Breast epithelium (tissue), 4 donors: ENCODE measurements around the gene TBC1D9B. TPM values are rescaled to one million over a fixed set of nuclear protein-coding genes. Genes with fewer than 3 reads are reported as not detected.

Source experiments
- DNase-seq, 2 donors: peaks; one replicate each; pipeline ENCODE4 v3.0.0-alpha.2; 2019; ENCODE audit warnings: low spot score in 2 of 2
- H3K27ac ChIP-seq, 2 donors: fragments of 200-600 bp; sonication (generic) in 1 of 2; one replicate each; pipeline ENCODE4 v1.5.1; 2016 to 2019; ENCODE audit warnings: mild to moderate bottlenecking in 1 of 2
- H3K27me3 ChIP-seq, 2 donors: fragments of 200-600 bp; sonication (generic) in 1 of 2; one replicate each; pipeline versions ENCODE4 v1.5.1 to v1.6.0; 2017 to 2019; ENCODE audit warnings: control low read depth in 1 of 2, mild to moderate bottlenecking in 1 of 2
- H3K36me3 ChIP-seq: fragments of 200-600 bp; one replicate; pipeline ENCODE4 v1.5.1; 2019
- H3K4me1 ChIP-seq, 2 donors: fragments of 200-600 bp; sonication (generic); one replicate each; pipeline ENCODE4 v1.5.1; 2016 to 2019; ENCODE audit warnings: control low read depth in 1 of 2
- H3K4me3 ChIP-seq, 3 donors: fragments of 200-600 bp; sonication (generic); 1 replicate in 2 of 3; 2 replicates in 1 of 3; pipeline ENCODE4 v1.5.1; 2016 to 2019; ENCODE audit warnings: mild to moderate bottlenecking in 3 of 3, moderate library complexity in 2 of 3
- H3K9me3 ChIP-seq, 2 donors: fragments of 200-600 bp; sonication (generic) in 1 of 2; one replicate each; pipeline ENCODE4 v1.5.1; 2016 to 2019; ENCODE audit warnings: control low read depth in 1 of 2
- POLR2A ChIP-seq: fragments of 450-650 bp; IDR thresholded peaks from one replicate; pipeline ENCODE4 v1.6.1; 2016; ENCODE audit warnings: antibody characterized with exemption, mild to moderate bottlenecking, moderate library complexity
- POLR2AphosphoS5 ChIP-seq, 3 donors: sonication (generic); formaldehyde crosslinking; IDR thresholded peaks; one replicate each; pipeline ENCODE4 v1.6.1; 2017; ENCODE audit warnings: antibody characterized with exemption in 3 of 3
- intact Hi-C: fragments of 100-400 bp; cut with DNase I; formaldehyde crosslinking; loops from one replicate; pipeline ENCODE4 v1.15.1; 2023; ENCODE audit warnings: low total_unique reads
- total RNA-seq, 3 donors: library from RNA; depleted of rRNA; stranded (reverse); fragments of >200 nt; gene quantifications; one replicate each; pipeline ENCODE4 v1.1.0, GENCODE V29; 2016
- TF ChIP-seq, protein P1 (sequence below), 3 donors: fragments of 450-650 bp; IDR thresholded peaks; one replicate each; pipeline ENCODE4 v1.5.1; 2016 to 2017; ENCODE audit warnings: antibody characterized with exemption in 3 of 3, mild to moderate bottlenecking in 3 of 3, moderate library complexity in 3 of 3

Gene TBC1D9B
- total RNA-seq, 3 donors from 2014 or later = 73.5 to 143 (median 105) TPM

DNA sequence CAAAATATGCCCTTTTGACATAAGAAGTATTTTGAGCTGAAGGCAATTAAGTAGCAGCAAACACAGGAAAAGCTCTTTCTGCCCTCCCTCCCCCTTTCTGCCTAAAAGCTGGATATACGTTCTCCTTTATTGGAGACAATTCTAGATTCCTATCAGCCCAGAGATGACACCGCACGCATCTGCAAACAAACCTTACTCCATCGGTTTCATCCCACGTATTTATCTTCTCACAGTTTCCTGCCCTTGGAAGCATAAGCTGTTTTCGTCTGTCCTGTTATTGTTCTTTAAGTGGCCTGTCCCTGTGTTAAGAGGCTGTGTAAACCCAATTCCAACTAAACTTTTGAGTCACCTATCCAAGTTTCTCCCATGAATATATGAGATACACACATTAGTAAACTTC lies 11.8 kb downstream of the TBC1D9B start:
- H3K27ac ChIP-seq = no peak overlapping the region
- DNase-seq = no peak
- no peak for TF ChIP-seq POLR2AphosphoS5 (IDR thresholded peaks at IDR 0.05)
- no peak for TF ChIP-seq POLR2A
- TF ChIP-seq, protein P1, sequence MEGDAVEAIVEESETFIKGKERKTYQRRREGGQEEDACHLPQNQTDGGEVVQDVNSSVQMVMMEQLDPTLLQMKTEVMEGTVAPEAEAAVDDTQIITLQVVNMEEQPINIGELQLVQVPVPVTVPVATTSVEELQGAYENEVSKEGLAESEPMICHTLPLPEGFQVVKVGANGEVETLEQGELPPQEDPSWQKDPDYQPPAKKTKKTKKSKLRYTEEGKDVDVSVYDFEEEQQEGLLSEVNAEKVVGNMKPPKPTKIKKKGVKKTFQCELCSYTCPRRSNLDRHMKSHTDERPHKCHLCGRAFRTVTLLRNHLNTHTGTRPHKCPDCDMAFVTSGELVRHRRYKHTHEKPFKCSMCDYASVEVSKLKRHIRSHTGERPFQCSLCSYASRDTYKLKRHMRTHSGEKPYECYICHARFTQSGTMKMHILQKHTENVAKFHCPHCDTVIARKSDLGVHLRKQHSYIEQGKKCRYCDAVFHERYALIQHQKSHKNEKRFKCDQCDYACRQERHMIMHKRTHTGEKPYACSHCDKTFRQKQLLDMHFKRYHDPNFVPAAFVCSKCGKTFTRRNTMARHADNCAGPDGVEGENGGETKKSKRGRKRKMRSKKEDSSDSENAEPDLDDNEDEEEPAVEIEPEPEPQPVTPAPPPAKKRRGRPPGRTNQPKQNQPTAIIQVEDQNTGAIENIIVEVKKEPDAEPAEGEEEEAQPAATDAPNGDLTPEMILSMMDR (IDR thresholded peaks at IDR 0.05) = no peak
- H3K27me3 ChIP-seq = no peaks in the 10 kb centered on the region
- H3K9me3 ChIP-seq = no peaks in the 10 kb centered on the region
- no peaks in the 10 kb centered on the region for H3K4me1 ChIP-seq
- intact Hi-C loops = no loop called here
- peaks cover 34% of the 10 kb centered on the region for H3K36me3 ChIP-seq
- H3K4me3 ChIP-seq = no peak overlapping the region

DNA sequence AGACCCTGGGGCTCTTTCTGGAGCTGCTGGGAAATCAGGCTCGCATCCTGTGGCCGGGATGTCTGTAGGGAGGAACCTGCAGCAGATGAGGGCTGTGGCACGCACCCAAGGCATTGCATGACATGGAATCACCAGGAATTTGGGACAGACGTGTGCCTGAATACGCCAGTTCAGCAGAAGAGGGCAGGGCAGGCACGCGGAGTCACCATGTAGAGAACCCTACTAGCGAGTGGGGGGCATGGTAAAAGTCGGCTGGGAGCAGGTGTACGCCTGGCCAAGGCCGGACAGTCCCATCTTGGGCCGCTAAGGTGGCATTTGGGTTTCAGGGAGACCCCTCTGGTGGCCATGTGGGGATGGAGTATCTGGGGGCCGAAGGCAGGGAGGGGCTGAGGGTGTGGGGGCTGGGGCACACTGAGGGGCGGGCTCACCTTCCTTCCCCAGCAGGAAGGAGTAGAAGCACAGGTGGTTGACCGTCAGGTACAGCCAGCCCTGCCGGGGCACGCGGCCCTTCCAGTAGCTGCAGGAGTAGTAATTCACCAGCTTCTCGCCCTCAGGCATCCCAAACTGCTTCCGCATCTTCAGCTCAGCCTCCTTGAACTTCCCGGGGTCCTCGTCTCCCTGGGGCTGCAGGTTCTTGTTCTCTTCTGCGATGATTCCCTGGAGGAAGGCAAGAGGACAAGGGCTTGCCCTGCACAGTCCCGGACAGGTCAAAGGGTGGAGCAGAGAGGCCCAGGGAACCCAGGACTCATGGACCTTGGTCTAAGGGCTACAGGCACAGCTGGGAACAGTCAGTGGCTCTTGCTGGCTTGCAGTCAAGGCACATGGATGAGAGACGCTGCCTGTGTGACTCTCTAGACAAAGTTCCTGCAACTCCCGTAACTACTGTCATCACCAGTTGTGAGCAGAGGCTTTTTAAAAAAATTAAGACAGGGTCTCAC lies 13.5 kb downstream of the TBC1D9B start:
- Histone ChIP-seq H3K4me1 (no peaks in the 10 kb centered on the region), H3K9me3 (no peaks in the 10 kb centered on the region), H3K36me3 (peaks cover 38% of the 10 kb centered on the region), H3K27me3 (no peaks in the 10 kb centered on the region), H3K4me3 (no peak overlapping the region), H3K27ac (no peak overlapping the region)
- TF ChIP-seq POLR2AphosphoS5 (IDR thresholded peaks at IDR 0.05) (no peak), POLR2A (no peak)
- TF ChIP-seq, protein P1 (IDR thresholded peaks at IDR 0.05) = no peak
- intact Hi-C loops = no loop called here
- DNase-seq = no peak

DNA sequence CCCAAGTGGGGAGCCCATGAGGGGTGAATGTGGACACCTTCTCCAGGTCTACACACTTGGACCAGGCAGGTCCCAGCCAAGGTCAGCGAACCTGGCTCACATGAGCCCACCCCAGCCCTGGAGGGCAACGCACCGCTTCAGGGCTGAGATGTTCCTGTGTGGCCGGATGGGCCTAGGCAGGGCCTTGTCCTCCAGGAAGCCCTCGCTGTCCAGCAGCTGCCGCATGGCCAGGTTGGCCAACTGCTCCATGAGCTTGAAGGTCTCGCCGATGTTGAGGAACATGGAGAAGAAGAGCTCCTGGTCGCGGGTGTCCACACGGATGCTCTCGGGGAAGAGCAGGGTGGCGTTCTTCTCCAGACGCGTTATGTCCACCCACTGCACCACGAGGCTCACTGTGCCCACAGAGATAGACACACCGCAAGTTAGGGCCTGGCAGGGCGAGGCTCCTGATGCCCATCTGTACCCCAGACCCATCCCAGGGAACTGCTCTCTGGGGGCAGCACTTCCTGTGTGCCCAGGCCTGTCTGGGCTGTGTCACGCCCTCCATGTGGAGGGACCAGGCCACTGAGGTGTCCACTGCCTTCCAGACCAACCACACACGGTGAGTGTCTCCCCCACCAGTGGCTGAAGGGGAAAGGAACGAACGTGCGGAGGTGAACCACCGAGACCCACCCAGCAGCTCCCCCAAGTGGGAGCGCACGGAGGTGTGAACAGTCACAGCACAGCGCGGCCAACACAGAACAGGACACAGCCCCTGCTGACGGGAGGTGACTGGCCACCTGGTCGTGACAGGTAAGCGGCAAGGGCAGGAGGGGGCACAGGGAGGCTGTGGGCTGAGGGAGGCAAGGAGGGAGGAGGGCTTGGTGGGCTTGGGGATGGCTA lies 14.4 kb downstream of the TBC1D9B start:
- Histone ChIP-seq H3K27ac (no peak overlapping the region), H3K4me3 (no peak overlapping the region), H3K27me3 (no peaks in the 10 kb centered on the region), H3K36me3 (peaks cover 38% of the 10 kb centered on the region), H3K9me3 (no peaks in the 10 kb centered on the region), H3K4me1 (no peaks in the 10 kb centered on the region)
- intact Hi-C loops = no loop called here
- DNase-seq = no peak
- TF ChIP-seq POLR2AphosphoS5 (IDR thresholded peaks at IDR 0.05) (no peak), POLR2A (no peak)

DNA sequence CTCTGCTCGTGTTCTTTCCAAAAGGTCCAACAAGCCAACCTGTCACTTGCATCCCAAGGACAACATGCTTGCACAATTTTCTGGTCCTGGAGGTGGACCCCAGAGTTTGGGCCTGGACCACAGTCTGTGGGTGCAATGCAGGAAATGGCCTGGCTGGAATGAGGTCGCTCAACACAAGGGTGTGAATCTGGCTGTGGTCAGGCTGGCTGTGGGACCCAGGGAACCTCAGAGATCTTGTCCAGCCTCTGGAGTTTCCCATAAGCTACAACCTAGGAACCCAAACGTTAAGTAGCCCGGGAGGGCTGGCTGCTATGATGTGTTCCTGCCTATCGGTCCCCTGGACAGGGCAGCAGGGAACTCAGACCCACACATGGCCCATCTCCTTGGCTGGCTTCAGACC lies 15.4 kb downstream of the TBC1D9B start:
- Histone ChIP-seq H3K27me3 (no peaks in the 10 kb centered on the region), H3K27ac (no peak overlapping the region), H3K36me3 (peaks cover 41% of the 10 kb centered on the region), H3K4me1 (no peaks in the 10 kb centered on the region), H3K9me3 (no peaks in the 10 kb centered on the region), H3K4me3 (no peak overlapping the region)
- no peak for DNase-seq
- TF ChIP-seq POLR2AphosphoS5 (IDR thresholded peaks at IDR 0.05) (no peak), POLR2A (no peak)
- TF ChIP-seq, protein P1 (IDR thresholded peaks at IDR 0.05) = no peak
- intact Hi-C loops = no loop called here

DNA sequence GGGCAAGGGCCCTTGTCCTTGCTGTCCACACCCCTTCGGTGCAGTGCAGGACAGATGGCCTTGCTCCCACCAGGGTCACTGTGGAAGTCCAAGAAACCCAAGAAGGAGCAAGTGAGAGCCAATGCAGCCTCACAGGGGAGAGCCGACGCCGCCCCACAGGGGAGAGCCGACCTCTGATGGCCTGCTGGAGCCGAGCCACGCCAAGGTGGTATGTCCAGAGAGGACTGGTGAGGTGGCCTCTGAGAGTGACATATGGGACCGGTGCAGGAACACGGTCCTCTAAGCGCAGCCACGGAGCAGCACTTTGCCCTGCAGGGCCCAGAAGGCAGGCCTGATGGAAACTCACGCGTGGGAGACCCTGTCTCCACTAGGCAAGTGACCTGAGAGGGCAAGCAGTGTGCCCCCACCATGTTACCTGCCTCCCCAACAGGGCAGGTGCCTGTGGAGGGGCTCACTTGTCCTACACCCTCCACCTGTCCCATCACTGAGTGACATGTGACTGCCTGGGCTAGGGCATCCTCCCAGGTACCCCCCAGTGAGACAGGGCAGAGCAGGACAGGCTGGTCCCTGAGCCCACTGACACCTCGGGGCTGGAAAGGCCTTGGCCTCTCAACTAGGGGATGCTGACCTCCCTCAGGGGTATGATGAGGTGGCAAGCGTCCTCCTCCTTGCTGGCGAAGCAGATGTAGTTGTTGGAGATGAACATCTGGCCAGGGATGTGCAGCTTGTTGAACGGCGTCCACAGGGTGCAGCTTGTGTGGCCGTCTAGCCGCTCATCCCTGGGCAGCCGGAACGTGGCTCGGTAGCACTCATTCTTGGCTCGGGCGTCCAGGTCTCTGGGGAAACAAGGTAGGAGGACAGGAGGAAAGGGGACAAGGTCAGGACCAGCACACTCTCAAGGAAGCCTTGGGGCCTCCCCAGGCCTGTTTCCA lies 16.7 kb downstream of the TBC1D9B start:
- Histone ChIP-seq H3K27ac (no peak overlapping the region), H3K4me1 (no peaks in the 10 kb centered on the region), H3K27me3 (no peaks in the 10 kb centered on the region), H3K36me3 (peaks cover 43% of the 10 kb centered on the region), H3K4me3 (no peak overlapping the region), H3K9me3 (no peaks in the 10 kb centered on the region)
- TF ChIP-seq, protein P1 (IDR thresholded peaks at IDR 0.05) = no peak
- DNase-seq = no peak
- intact Hi-C loops = no loop called here
